Gastroesophageal sphincter (tissue), 4 donors: ENCODE measurements around the gene STXBP1. TPM values are rescaled to one million over a fixed set of nuclear protein-coding genes. Genes with fewer than 3 reads are reported as not detected.

Source experiments
- ATAC-seq: fragments of 150-250 bp; one replicate; pipeline ENCODE4 v1.9.1; 2016; ENCODE audit warnings: mild to moderate bottlenecking, moderate library complexity
- H3K27ac ChIP-seq, 4 donors: fragments of 200-600 bp; sonication (generic) in 3 of 4; 1 replicate in 3 of 4; 2 replicates in 1 of 4; pipeline ENCODE4 v1.5.1; 2016 to 2019
- H3K27me3 ChIP-seq: fragments of 200-600 bp; sonication (generic); one replicate; pipeline ENCODE4 v1.5.1; 2019
- H3K36me3 ChIP-seq, 2 donors: fragments of 200-600 bp; sonication (generic); one replicate each; pipeline ENCODE4 v1.5.1; 2019; ENCODE audit warnings: control low read depth in 1 of 2
- H3K4me1 ChIP-seq, 3 donors: fragments of 200-600 bp; sonication (generic); 1 replicate in 2 of 3; 2 replicates in 1 of 3; pipeline ENCODE4 v1.5.1; 2016 to 2019; ENCODE audit warnings: control low read depth in 2 of 3
- H3K4me3 ChIP-seq, 2 donors: fragments of 200-600 bp; sonication (generic); one replicate each; pipeline ENCODE4 v1.5.1; 2019; ENCODE audit warnings: mild to moderate bottlenecking in 1 of 2, moderate library complexity in 1 of 2
- H3K9me3 ChIP-seq, 3 donors: fragments of 200-600 bp; sonication (generic); one replicate each; pipeline ENCODE4 v1.5.1; 2017 to 2019; ENCODE audit warnings: control low read depth in 2 of 3
- CTCF ChIP-seq, 4 experiments: fragments of 200-600 bp in 2 of 4; fragments of 450-650 bp in 2 of 4; sonication (generic) in 1 of 4; IDR thresholded peaks; one replicate each; pipeline ENCODE4 v1.5.1; 2017 to 2019; ENCODE audit warnings: antibody characterized with exemption in 4 of 4, mild to moderate bottlenecking in 2 of 4, moderate library complexity in 2 of 4
- EP300 ChIP-seq: sonication (generic); formaldehyde crosslinking; IDR thresholded peaks from one replicate; pipeline ENCODE4 v1.6.1; 2017; ENCODE audit warnings: antibody characterized with exemption, mild to moderate bottlenecking
- POLR2A ChIP-seq, 2 donors: fragments of 450-650 bp; IDR thresholded peaks; one replicate each; pipeline ENCODE4 v1.6.1; 2017; ENCODE audit warnings: antibody characterized with exemption in 2 of 2, mild to moderate bottlenecking in 2 of 2, moderate library complexity in 1 of 2
- POLR2AphosphoS5 ChIP-seq: sonication (generic); formaldehyde crosslinking; IDR thresholded peaks from one replicate; pipeline ENCODE4 v1.6.1; 2017; ENCODE audit warnings: antibody characterized with exemption
- WGBS, 2 donors: methylation state at CpG; one replicate each; pipeline ENCODE4 v1.1.5; 2018; ENCODE audit warnings: low coverage in 1 of 2; 5-methylcytosine and 5-hydroxymethylcytosine counted together
- total RNA-seq, 4 donors: library from RNA; depleted of rRNA; stranded (reverse); fragments of >200 nt; gene quantifications; one replicate each; pipeline ENCODE4 v1.1.0, GENCODE V29; 2016

The STXBP1 gene
- total RNA-seq, 4 donors from 2014 or later = 25.7 to 47.0 (median 33.1) TPM

GRCh38 chr9:127722055-127722745, 110.1 kb downstream of the STXBP1 start:
- WGBS, 2 donors = 70% methylated on average over 2 of the region's 12 CpGs; no CpG with 5 or more reads in 1 of the 2 donors
- TF ChIP-seq POLR2AphosphoS5 = no peak
- no peak for TF ChIP-seq POLR2A (IDR thresholded peaks at IDR 0.05)
- no peak for TF ChIP-seq EP300
- no peak for TF ChIP-seq CTCF (IDR thresholded peaks at IDR 0.05)
- H3K4me1 ChIP-seq = peaks cover 0 to 11% (median 0%) of the 10 kb centered on the region in 3 donors
- H3K36me3 ChIP-seq = no peaks in the 10 kb centered on the region
- H3K27ac ChIP-seq = no peak overlapping the region
- no peak overlapping the region for H3K4me3 ChIP-seq
- H3K9me3 ChIP-seq = no peaks in the 10 kb centered on the region
- peaks cover 27% of the 10 kb centered on the region for H3K27me3 ChIP-seq
- no peak for ATAC-seq

GRCh38 chr9:127723013-127723412, 110.9 kb downstream of the STXBP1 start:
- H3K9me3 ChIP-seq = no peaks in the 10 kb centered on the region
- no peak overlapping the region for H3K4me3 ChIP-seq
- 94% methylated on average over 6 of the region's 13 CpGs; no CpG with 5 or more reads in 1 of the 2 donors for WGBS, 2 donors
- no peak overlapping the region for H3K27ac ChIP-seq
- no peaks in the 10 kb centered on the region for H3K36me3 ChIP-seq
- TF ChIP-seq EP300 (no peak), POLR2A (IDR thresholded peaks at IDR 0.05) (no peak), CTCF (IDR thresholded peaks at IDR 0.05) (no peak), POLR2AphosphoS5 (no peak)
- H3K27me3 ChIP-seq = peaks cover 27% of the 10 kb centered on the region
- peaks cover 0 to 11% (median 0%) of the 10 kb centered on the region in 3 donors for H3K4me1 ChIP-seq
- no peak for ATAC-seq

- no peak for ATAC-seq
Observed at GRCh38 chr9:127723444-127723843, 111.4 kb downstream of the STXBP1 start.

GRCh38 chr9:127724012-127724411, 111.9 kb downstream of the STXBP1 start:
- ATAC-seq = no peak
- H3K4me3 ChIP-seq = no peak overlapping the region

More at GRCh38 chr9:127723444-127723843, 111.4 kb downstream of the STXBP1 start:
- no peaks in the 10 kb centered on the region for H3K9me3 ChIP-seq
- no peaks in the 10 kb centered on the region for H3K36me3 ChIP-seq
- no CpG with 5 or more reads among the region's 5 CpGs for WGBS, 2 donors
- H3K27me3 ChIP-seq = peaks cover 27% of the 10 kb centered on the region
- no peak overlapping the region for H3K27ac ChIP-seq
- TF ChIP-seq POLR2AphosphoS5 (no peak), CTCF (IDR thresholded peaks at IDR 0.05) (no peak)
- no peak overlapping the region for H3K4me3 ChIP-seq
- peaks cover 0 to 11% (median 0%) of the 10 kb centered on the region in 3 donors for H3K4me1 ChIP-seq

More at GRCh38 chr9:127724012-127724411, 111.9 kb downstream of the STXBP1 start:
- TF ChIP-seq EP300 = no peak
- TF ChIP-seq POLR2A (IDR thresholded peaks at IDR 0.05) = no peak
- TF ChIP-seq POLR2AphosphoS5 = no peak
- TF ChIP-seq CTCF (IDR thresholded peaks at IDR 0.05) = no peak
- H3K36me3 ChIP-seq = no peaks in the 10 kb centered on the region
- WGBS, 2 donors = 0 to 41% methylated on average over 1 to 7 of the region's 23 CpGs
- H3K27me3 ChIP-seq = peaks cover 27% of the 10 kb centered on the region
- no peak overlapping the region for H3K27ac ChIP-seq
- H3K9me3 ChIP-seq = no peaks in the 10 kb centered on the region
- peaks cover 0 to 11% (median 0%) of the 10 kb centered on the region in 3 donors for H3K4me1 ChIP-seq
